MG63 (cell line): Measurements from ENCODE around the gene COX7A2L. TPM values are rescaled to one million over a fixed set of nuclear protein-coding genes. Genes with fewer than 3 reads are reported as not detected.
"Not testable (repeated sequence)": the region's sequence is repeated elsewhere in the genome, so short reads cannot be mapped to it uniquely, and the experiment has no call there.

Source experiments
- DNase-seq: peaks from one replicate; pipeline ENCODE4 v3.0.0-alpha.2; 2020
- H3K27me3 ChIP-seq: fragments of 250-450 bp; sonication (Bioruptor Pico); 2 replicates; pipeline ENCODE4 v1.5.1; 2020; ENCODE audit warnings: mild to moderate bottlenecking, moderate library complexity
- H3K36me3 ChIP-seq: fragments of 250-450 bp; sonication (Bioruptor Pico); 2 replicates; pipeline ENCODE4 v1.5.1; 2020; ENCODE audit warnings: mild to moderate bottlenecking, moderate library complexity
- H3K4me3 ChIP-seq: fragments of 250-450 bp; sonication (Bioruptor Pico); 2 replicates; pipeline ENCODE4 v1.5.1; 2020; ENCODE audit warnings: mild to moderate bottlenecking, moderate library complexity
- H3K9me3 ChIP-seq: fragments of 250-450 bp; sonication (Bioruptor Pico); 2 replicates; pipeline ENCODE4 v1.5.1; 2020; ENCODE audit warnings: mild to moderate bottlenecking, moderate library complexity
- total RNA-seq: library from RNA; depleted of rRNA; stranded (reverse); fragments of >200 nt; shearing (Covaris generic); gene quantifications from 2 replicates; pipeline ENCODE4 v1.2.3, GENCODE V29; 2014; ENCODE audit warnings: low replicate concordance

COX7A2L gene
- total RNA-seq, 1 experiment from 2014 or later = 149 TPM

DNA sequence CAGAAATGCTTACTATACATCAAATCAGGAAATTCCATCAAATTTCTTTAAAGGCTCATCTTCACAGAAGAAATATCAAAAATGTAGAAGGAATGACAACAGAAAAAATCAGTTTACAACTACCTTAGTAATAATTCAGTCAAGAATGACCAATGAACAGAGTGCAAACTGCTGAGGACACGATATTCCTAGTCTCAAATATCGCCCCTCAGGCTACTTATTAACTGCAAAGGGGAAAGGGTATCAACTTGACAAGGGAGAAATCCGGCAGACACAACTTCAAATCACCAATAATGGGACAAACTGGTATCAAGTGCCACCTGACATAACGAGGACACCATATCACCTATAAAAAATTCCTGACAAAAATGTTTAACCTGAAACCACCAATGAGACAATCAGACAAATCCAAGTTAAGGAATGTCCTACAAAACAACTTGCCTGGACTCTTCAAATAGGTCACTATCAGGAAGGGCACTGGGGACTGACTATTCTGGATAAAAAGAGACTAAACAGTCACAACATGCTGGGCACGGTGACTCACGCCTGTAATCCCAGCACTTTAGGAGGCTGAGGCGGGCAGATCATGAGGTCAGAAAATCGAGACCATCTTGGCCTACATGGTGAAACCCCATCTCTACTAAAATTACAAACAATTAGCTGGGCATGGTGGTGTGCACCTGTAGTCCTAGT is 12.8 kb downstream of the COX7A2L start:
- H3K4me3 ChIP-seq = no peak overlapping the region
- no peaks in the 10 kb centered on the region for H3K27me3 ChIP-seq
- peaks cover 44% of the 10 kb centered on the region for H3K36me3 ChIP-seq
- no peaks in the 10 kb centered on the region; the same call in 1 of the 2 replicates for H3K9me3 ChIP-seq
- no peak for DNase-seq

- not testable (repeated sequence) for H3K27me3 ChIP-seq, DNase-seq, H3K4me3 ChIP-seq, H3K9me3 ChIP-seq
- H3K36me3 ChIP-seq = peaks cover 47% of the 10 kb centered on the region
These were observed 13.5 kb downstream of the COX7A2L start for GRCh38 chr2:42347518-42347917.

GRCh38 chr2:42346856-42347255 is 14.2 kb downstream of the COX7A2L start:
- not testable (repeated sequence) for DNase-seq, H3K27me3 ChIP-seq, H3K4me3 ChIP-seq, H3K9me3 ChIP-seq
- peaks cover 47% of the 10 kb centered on the region for H3K36me3 ChIP-seq

DNA sequence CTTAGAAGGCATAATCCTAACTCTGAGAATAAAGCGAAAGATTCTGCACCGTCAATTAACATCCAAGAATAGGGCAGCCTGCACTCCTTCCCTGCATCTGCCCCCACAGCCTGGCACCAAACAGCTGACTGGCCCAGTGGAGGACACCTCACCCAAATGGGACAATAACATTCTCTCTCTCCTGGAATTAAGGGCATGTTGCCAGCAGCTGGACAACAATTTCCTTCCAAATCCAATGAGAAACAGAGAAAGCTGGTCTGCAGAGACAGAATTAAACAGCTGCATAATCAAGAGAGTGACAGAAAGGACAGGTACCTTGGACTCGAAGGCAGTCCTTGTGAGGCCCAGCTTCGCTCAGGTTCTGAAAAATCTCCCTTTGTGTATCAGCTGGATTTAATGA is 15.0 kb downstream of the COX7A2L start:
- Histone ChIP-seq H3K36me3 (peaks cover 43% of the 10 kb centered on the region), H3K9me3 (no peaks in the 10 kb centered on the region; the same call in 1 of the 2 replicates), H3K27me3 (no peaks in the 10 kb centered on the region), H3K4me3 (no peak overlapping the region)
- DNase-seq = no peak

DNA sequence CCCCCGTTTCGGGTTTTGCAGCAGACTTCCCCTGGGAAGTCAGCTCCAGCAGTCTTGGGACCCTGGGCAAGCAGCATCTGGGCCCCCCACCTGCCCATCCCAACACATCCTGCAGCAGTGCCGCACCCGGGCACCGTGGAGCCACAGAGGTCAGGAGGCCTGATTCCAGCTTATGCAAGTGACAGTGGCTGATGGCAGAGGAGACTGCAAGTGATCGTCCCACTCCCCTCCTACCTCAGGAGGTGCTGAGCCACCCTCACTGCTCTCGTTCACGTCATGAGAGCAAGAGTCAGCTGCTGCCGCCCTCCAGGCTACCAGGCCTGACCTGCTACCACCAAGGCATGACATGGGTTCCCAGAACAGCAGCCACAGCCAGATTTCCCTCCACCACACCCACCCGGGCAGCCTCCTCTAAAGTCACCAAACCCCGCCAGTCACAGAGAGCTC is 18.2 kb downstream of the COX7A2L start:
- Histone ChIP-seq H3K4me3 (no peak overlapping the region), H3K36me3 (peaks cover 27% of the 10 kb centered on the region), H3K9me3 (no peaks in the 10 kb centered on the region), H3K27me3 (no peaks in the 10 kb centered on the region)
- no peak for DNase-seq

DNA sequence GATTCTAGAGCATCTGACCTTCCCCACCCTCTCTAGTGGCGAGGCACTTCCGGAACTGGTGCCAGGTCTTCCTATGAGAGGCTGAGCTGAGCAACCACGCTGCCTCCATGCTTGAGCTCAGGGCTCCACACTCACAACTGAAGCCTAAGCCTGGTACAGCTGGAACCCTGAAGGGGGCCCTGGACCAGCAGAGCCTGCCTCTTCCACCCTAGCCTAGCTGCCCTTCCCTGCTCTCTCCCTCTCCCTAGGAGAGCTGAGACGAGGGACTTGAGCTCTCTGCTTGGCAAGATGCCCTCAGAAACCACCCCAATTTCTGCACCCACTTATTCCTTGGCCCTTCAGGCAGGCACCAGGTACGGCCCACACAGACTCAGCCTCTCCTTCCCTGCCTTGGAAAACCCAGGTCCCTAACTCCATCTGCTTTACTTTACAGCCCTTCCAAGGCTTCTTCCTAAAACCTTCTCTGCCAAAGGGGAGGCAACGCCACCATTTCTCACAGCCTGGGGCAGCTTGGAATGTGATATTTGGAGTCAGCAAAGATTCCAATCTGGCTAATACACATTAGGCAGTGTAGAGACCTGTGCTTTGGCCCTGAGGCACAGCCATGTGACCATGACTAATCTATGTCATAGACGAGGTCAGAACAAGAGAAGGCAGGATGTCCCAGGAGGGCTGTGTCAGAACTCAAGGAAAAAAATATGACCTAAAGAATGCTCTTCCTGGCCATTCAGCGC is 18.8 kb downstream of the COX7A2L start:
- DNase-seq = peak; percentile 62
- no peaks in the 10 kb centered on the region for H3K27me3 ChIP-seq
- peaks cover 33% of the 10 kb centered on the region for H3K36me3 ChIP-seq
- no peaks in the 10 kb centered on the region for H3K9me3 ChIP-seq
- no peak overlapping the region for H3K4me3 ChIP-seq

- no peaks in the 10 kb centered on the region for H3K27me3 ChIP-seq
- H3K4me3 ChIP-seq = no peak overlapping the region
- peaks cover 33% of the 10 kb centered on the region for H3K36me3 ChIP-seq
- DNase-seq = no peak
- no peaks in the 10 kb centered on the region for H3K9me3 ChIP-seq
These were observed 19.9 kb downstream of the COX7A2L start for GRCh38 chr2:42340938-42341636.

DNA sequence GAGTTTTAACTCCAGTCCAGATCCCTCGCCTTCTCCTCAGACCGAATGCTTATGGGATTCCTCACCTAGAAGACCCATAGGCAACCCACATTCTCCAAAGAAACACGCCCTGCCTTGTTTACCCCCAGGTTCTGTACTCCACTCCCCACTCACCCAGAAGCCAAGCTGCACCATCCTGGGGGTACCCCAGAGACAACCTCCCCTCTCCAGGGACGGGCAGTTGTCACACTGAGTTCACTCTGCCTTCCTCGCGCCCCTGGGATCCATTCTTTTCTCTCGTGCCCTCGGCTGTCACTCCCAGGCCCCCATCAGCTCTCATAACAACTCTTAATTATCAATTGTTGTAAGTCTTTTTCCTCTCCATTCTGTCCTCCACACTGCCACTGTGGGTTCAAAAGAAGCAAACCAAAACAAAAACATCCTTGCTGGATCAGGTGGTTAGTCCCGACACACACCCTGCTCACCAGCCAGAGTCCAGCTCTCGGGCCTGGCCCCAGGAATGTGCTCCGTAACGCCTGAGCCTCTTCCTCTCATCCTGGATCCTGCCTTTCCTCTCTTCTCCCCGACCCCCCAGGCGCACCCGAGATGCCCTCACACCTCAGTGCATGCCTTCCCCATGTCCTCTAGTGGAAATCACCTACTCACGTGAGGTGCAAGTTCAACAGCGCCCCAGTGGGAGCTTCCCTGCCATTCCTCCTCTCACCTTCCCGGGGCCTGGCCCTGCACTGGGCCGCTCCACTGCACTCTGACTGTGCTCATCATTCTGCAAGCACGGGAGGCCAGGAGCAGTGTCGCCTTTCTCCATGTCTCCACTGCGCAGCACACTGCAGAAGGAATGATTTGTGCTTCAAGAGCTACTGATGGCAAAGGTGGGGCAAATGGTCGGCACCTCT is 20.7 kb downstream of the COX7A2L start:
- peaks cover 26% of the 10 kb centered on the region for H3K36me3 ChIP-seq
- DNase-seq = no peak
- H3K27me3 ChIP-seq = no peaks in the 10 kb centered on the region

GRCh38 chr2:42339191-42339912 is 21.7 kb downstream of the COX7A2L start:
- H3K4me3 ChIP-seq = no peak overlapping the region
- no peak for DNase-seq
- no peaks in the 10 kb centered on the region for H3K27me3 ChIP-seq
- H3K9me3 ChIP-seq = no peaks in the 10 kb centered on the region
- H3K36me3 ChIP-seq = peaks cover 26% of the 10 kb centered on the region

More for the DNA sequence above, 20.7 kb downstream of the COX7A2L start:
- H3K9me3 ChIP-seq = no peaks in the 10 kb centered on the region
- no peak overlapping the region for H3K4me3 ChIP-seq

- peaks cover 24% of the 10 kb centered on the region for H3K36me3 ChIP-seq
- DNase-seq = no peak
- no peak overlapping the region for H3K4me3 ChIP-seq
- no peaks in the 10 kb centered on the region for H3K9me3 ChIP-seq
- no peaks in the 10 kb centered on the region for H3K27me3 ChIP-seq
These were observed 22.3 kb downstream of the COX7A2L start for GRCh38 chr2:42338567-42339190.

DNA sequence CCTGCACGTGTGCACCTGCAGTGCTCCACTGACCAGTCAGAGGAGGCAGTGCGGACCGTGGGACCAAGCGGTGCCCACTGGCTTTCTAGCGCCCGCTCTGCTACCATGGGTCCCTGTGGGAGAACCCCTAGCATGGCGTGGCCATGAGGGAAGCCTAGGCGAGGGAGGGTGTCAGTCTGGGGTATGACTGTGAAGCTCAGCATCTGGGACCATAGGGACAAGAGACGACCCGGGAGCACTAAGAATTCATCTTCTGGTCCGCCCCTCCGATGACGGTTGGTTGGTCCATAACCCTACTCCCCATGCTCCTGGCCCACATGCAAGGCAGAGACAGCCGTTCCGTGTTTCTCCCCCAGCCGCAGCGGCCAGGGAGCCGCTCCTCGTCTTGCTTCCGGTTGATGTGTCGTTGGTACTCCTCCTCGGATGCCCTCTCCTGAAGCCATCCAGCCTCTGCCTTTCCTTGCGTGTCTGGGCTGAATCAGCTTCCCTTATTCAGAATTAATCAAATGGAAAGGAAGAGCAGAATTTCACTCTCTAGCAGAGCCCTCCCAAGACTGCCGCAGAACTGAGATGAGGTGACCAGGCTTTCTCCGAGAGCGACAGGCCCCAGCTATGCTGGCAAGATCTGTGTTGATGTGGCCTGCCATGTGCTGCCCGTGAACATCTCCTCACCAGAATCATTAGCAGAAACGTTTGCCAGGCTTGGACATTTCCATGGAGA is 23.0 kb downstream of the COX7A2L start:
- Histone ChIP-seq H3K4me3 (no peak overlapping the region), H3K36me3 (peaks cover 23% of the 10 kb centered on the region), H3K9me3 (no peaks in the 10 kb centered on the region), H3K27me3 (no peaks in the 10 kb centered on the region)
- no peak for DNase-seq

GRCh38 chr2:42337356-42337820 is 23.6 kb downstream of the COX7A2L start:
- Histone ChIP-seq H3K4me3 (no peak overlapping the region), H3K36me3 (peaks cover 25% of the 10 kb centered on the region), H3K9me3 (no peaks in the 10 kb centered on the region), H3K27me3 (no peaks in the 10 kb centered on the region)
- no peak for DNase-seq

DNA sequence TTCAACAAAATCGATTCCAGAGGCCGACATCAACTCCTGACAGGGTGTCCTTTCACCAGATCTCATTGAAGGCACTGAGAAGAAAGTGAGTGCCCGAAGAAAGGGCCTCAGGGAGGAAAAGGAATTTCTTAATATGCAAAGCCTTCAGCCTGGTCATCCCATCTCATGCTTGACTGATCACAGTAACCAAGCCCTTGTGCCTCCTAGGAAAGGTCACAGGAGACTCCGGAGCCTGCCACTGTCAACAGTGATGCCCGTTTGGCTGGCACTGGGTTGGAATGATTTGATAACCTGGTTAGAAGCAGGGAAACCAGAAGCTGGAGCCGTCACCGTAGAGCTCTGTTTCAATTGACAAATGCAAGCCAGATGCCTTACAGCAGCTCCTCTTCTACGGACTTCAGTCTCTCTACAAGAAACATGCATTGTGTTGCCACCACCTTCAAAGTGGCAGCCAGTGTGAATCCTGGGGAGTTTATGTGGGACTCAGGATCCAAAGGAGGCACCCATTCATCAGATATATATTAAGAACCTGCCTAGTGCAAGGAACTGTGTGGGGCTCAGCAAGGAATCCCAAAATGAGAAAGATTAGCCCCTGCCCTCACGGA is 24.6 kb downstream of the COX7A2L start:
- no peak for DNase-seq
- H3K27me3 ChIP-seq = no peaks in the 10 kb centered on the region
- peaks cover 30% of the 10 kb centered on the region for H3K36me3 ChIP-seq
- no peak overlapping the region for H3K4me3 ChIP-seq
- no peaks in the 10 kb centered on the region for H3K9me3 ChIP-seq

GRCh38 chr2:42335514-42336104 is 25.4 kb downstream of the COX7A2L start:
- H3K4me3 ChIP-seq = no peak overlapping the region
- no peak for DNase-seq
- H3K9me3 ChIP-seq = no peaks in the 10 kb centered on the region
- H3K36me3 ChIP-seq = peaks cover 30% of the 10 kb centered on the region
- no peaks in the 10 kb centered on the region for H3K27me3 ChIP-seq
